ENCODE results near the gene SLIT1. TPM values are rescaled to one million over a fixed set of nuclear protein-coding genes. Genes with fewer than 3 reads are reported as not detected.

The SLIT1 gene
- total RNA-seq, 1 donor from 2014 or later: 25.5 TPM

DNA sequence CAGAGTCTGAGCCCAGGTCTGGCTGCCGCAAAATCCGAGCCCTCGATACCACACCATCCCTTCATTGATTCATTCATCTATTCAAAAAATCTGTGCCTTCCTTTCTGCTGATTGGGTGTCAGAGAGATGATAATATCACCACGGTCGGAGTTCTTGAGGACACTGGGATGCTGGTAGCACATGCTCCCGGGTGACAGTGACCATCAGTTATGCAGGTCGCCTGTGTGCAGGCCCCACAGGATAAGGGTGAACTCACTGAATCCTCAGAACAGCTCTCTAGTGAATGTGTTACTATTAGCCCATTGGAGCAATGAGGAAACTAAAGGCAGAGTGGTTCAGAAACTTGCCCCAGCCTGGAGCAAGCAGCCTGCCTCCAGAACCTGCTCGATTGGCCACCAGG is 145.1 kb downstream of the SLIT1 start:
- DNase-seq (ENCODE audit: low spot score, unreplicated experiment): no peak
- Mint-ChIP-seq H3K27me3 (peaks cover 7% of the 10 kb centered on the region), H3K9me3 (ENCODE audit: low read depth) (no peaks in the 10 kb centered on the region), H3K36me3 (ENCODE audit: insufficient read depth) (peaks cover 1% of the 10 kb centered on the region), H3K27ac (no peak overlapping the region), H3K4me1 (ENCODE audit: low read depth) (no peaks in the 10 kb centered on the region), H3K4me3 (ENCODE audit: low read depth) (no peak overlapping the region)
- TF ChIP-seq, protein P1, sequence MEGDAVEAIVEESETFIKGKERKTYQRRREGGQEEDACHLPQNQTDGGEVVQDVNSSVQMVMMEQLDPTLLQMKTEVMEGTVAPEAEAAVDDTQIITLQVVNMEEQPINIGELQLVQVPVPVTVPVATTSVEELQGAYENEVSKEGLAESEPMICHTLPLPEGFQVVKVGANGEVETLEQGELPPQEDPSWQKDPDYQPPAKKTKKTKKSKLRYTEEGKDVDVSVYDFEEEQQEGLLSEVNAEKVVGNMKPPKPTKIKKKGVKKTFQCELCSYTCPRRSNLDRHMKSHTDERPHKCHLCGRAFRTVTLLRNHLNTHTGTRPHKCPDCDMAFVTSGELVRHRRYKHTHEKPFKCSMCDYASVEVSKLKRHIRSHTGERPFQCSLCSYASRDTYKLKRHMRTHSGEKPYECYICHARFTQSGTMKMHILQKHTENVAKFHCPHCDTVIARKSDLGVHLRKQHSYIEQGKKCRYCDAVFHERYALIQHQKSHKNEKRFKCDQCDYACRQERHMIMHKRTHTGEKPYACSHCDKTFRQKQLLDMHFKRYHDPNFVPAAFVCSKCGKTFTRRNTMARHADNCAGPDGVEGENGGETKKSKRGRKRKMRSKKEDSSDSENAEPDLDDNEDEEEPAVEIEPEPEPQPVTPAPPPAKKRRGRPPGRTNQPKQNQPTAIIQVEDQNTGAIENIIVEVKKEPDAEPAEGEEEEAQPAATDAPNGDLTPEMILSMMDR (IDR thresholded peaks at IDR 0.05; ENCODE audit: unreplicated experiment): no peak

DNA sequence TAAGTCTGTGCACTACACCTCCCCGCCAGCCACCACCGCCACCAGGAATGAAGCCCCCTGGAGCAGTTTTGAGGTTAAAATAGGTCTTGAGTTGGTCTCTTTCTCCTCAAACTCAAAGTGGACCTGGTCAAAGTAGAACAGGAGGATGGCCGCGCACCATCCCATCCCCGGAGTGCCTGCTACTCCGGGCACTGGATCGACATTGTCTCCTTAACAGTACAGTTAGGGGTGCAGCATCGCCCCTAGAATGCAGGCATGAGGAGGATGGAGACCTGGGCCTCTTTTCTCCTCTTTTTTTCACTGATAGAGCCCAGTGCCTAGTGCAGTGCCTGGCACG is 145.5 kb downstream of the SLIT1 start:
- TF ChIP-seq, protein P1 (IDR thresholded peaks at IDR 0.05; ENCODE audit: unreplicated experiment): no peak
- Mint-ChIP-seq H3K4me1 (ENCODE audit: low read depth) (no peaks in the 10 kb centered on the region), H3K4me3 (ENCODE audit: low read depth) (no peak overlapping the region), H3K36me3 (ENCODE audit: insufficient read depth) (peaks cover 1% of the 10 kb centered on the region), H3K27ac (no peak overlapping the region), H3K27me3 (peaks cover 7% of the 10 kb centered on the region), H3K9me3 (ENCODE audit: low read depth) (no peaks in the 10 kb centered on the region)
- DNase-seq (ENCODE audit: low spot score, unreplicated experiment): no peak

DNA sequence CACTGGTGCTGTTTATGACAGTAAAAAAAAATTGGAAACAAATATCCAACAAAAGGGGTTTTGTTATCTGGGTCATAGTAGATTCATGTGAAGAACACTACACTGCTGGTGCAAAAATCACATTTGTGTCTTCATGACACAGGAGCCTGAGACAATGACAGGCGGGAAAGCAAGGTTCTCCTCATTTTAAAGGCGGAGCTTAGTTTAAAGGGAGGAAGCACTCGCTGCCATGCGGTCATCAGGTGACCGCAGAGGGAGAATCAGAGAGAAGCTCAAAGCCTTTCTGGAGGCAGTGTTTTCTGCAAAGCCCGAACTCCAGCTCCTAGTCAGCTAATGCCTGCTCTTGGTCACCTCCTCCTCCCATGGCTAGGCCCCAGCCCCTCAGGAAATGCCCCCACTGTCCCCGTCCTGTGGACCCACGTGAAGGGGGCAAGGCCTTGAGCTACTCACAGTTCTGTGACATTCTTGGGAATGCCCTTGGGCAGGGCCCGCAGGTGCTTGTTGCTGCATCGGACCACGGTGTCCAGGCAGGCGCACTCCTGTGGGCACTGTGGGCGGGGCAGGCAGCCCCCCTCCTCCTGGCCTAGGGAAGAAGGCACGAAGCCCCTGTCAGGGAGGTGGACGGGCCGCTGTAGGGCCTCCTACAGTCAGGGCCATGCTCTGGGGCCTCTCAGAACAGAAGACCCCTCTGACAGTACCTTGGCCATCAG is 146.1 kb downstream of the SLIT1 start:
- Mint-ChIP-seq H3K9me3 (ENCODE audit: low read depth) (no peaks in the 10 kb centered on the region), H3K4me3 (ENCODE audit: low read depth) (no peak overlapping the region), H3K27ac (no peak overlapping the region), H3K4me1 (ENCODE audit: low read depth) (no peaks in the 10 kb centered on the region), H3K36me3 (ENCODE audit: insufficient read depth) (peaks cover 1% of the 10 kb centered on the region), H3K27me3 (peaks cover 7% of the 10 kb centered on the region)
- no peak for DNase-seq (ENCODE audit: low spot score, unreplicated experiment)
- TF ChIP-seq, protein P1 (IDR thresholded peaks at IDR 0.05; ENCODE audit: unreplicated experiment): no peak

DNA sequence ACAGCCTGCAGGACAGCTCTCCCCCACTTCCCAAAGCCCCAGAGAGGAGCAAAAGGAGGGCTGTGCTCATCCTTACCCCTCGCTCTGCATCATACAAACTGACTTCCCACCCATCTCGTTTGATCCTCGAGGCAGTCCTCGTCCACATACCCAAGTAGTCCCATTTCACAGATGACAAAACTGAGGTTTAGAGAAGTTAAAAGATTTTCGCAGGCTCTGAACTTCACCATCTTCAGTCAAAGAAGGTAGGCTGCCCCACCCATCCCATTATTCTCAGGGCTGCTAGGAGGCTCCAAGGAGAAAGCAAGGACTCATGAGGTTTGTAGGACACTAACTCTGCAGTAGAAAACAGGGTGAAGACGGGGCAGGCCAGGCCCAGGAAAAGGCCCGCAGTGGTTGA is 147.1 kb downstream of the SLIT1 start:
- H3K4me1 Mint-ChIP-seq (ENCODE audit: low read depth): no peaks in the 10 kb centered on the region
- peaks cover 1% of the 10 kb centered on the region for H3K36me3 Mint-ChIP-seq (ENCODE audit: insufficient read depth)
- no peaks in the 10 kb centered on the region for H3K9me3 Mint-ChIP-seq (ENCODE audit: low read depth)
- DNase-seq (ENCODE audit: low spot score, unreplicated experiment): no peak
- H3K4me3 Mint-ChIP-seq (ENCODE audit: low read depth): no peak overlapping the region
- TF ChIP-seq, protein P1 (IDR thresholded peaks at IDR 0.05; ENCODE audit: unreplicated experiment): no peak
- no peak overlapping the region for H3K27ac Mint-ChIP-seq
- H3K27me3 Mint-ChIP-seq: peaks cover 7% of the 10 kb centered on the region

DNA sequence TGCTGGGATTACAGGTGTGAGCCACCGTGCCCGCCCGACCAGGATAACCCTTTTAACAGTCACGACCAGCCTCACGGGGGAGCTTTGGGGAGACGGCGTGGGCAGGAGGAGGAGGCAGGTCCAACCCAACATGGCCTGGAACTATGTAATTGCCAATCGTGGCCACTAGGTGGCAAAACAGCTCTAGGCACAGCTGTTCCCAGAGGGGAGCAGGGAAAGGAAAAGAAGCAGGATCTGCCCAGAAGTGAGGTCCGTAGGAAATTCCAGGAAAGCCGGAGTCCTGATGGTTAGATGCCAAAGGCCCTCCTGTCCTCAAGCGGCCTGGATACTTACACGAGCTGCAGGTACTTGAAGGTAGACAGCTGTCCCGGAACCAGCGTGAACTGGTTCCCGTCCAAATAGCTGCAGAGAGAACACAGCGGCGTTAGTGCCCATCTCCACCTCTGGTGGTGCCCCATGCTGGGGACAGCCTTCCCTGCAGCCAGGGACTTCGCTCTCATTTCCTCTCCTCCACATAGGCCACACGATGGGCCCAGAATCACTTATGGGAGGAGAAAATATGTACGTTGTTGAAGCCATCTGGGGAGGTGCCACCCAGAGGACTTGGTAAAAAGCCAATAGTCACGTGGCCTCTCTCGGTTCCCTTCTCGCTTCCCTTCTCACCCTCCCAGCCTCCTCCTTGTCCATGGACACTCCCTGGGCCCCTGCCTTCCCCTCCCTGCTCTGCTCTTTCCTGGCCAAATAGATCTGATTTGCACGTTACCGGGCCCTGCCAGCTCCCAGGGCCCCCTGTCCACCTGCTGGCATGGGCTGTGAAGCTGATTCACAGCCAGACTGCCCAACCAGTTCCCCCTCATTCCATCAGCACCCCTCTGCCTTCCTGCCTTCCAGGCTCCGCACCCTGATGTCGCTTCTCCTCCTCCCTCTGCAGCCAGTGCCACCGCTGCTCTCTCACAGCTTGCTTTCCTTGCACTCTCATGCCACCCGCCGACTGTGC is 148.1 kb downstream of the SLIT1 start:
- peaks cover 7% of the 10 kb centered on the region for H3K27me3 Mint-ChIP-seq
- TF ChIP-seq, protein P1 (IDR thresholded peaks at IDR 0.05; ENCODE audit: unreplicated experiment): peak; percentile 89
- DNase-seq (ENCODE audit: low spot score, unreplicated experiment): peak; percentile 72
- no peaks in the 10 kb centered on the region for H3K4me1 Mint-ChIP-seq (ENCODE audit: low read depth)
- no peak overlapping the region for H3K4me3 Mint-ChIP-seq (ENCODE audit: low read depth)
- peak overlapping the region; percentile 27 for H3K27ac Mint-ChIP-seq
- peaks cover 1% of the 10 kb centered on the region for H3K36me3 Mint-ChIP-seq (ENCODE audit: insufficient read depth)
- no peaks in the 10 kb centered on the region for H3K9me3 Mint-ChIP-seq (ENCODE audit: low read depth)
